Activated CD4-positive, alpha-beta T cell treated with anti-CD3 and anti-CD28 coated beads, Interleukin-10, Interleukin-2, amounts not matched to agents 100 ng/mL and 50 ng/mL, durations not matched to agents 16 hours and 8 hours (primary cell): Measurements from ENCODE around the gene CASP9.
"Not testable (repeated sequence)": the region's sequence is repeated elsewhere in the genome, so short reads cannot be mapped to it uniquely, and the experiment has no call there.

ENCODE experiments used
- DNase-seq: peaks from one replicate; pipeline ENCODE4 v3.0.0-alpha.2; 2020

The CASP9 gene

DNA sequence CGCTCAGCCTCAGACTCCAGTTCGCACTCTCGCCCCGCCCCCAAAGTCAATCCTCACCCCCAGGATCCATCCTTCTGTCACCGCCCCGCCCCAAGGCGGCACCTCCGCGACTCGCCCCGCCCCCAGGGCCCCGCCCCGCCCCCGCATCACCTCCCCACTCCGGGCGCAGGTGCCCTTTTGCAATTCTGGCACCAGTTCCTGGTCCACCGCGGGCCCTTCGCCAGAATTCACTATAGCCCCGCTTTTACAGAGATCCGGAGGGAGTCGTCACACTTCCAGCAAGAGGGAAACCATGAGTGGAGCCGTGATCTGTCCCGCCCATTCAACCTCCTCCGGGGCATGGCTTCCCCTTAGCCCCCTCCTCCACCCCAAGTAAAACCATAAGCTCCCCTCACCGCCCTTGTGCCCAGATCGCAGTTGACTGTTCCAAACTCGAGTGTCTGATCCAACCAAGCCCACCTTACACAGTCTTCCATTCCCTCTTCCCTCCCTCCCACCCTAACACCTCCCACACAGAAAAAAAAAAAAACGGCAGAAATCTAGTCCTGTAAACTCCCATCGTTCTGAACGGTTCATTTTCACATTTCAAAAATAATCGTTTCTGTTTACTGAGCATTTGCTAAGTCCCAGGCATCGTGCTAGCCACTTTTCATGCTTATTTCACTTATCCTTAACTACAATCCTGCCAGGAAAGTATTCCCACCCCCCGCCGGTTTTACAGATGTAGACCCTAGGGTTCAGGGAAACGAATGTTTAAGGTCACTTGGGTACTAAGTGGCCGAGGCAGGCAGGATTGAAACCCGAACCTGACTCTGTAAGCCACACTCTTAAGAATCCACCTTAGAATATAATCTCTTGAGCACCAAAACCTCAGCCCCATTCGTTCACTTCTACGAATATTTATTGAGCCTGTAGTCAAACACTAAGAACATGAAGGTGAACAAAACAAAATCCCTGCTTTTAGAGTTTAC lies 1.3 kb upstream of the CASP9 start:
- DNase-seq: no peak

- peak; percentile 99 for DNase-seq
These were observed 451 bp upstream of the CASP9 start for GRCh38 chr1:15524283-15525049.

DNA sequence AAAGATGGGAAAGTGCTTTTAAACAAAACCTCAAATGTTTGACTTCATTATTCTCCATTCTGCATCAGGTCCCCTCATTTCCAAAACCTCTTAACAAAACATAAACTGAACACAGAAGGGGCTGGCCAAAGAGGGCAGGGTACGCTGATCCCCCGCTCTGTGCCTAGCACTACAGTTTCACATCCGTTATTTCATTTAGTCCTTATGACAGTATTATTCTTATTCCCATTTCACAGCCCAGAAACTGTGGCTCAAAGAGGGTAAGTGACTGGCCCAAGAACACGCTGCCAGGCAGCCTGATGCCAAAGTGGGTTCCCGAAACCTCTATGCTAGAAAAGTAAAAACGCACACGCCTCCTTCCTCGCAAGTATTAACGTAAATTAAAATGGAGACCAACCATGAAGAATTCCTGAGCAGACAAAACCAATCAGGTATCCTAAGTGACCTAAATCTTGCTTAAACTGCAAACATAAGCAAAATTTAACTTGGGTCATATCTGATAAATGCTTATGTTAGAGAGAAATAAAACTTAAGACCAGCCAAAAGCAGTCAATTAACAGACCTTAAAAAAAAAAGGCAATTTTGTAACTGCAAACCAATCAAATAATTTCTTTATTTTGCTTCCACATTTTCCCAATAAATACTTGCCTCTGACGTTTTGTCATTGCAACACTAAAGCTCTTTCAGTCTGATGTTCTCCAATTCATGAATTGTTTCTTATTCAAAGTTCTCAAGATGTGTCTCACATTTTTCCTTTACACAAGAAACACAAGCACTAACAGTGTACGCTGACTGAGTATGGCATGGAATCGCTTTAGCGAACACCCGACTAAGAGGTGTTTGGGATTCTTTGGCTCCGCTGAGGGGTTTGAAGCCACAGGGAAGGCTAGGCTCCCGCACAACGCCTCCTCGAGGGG lies 653 bp downstream of the CASP9 start:
- DNase-seq: no peak

- no peak for DNase-seq
These were observed 1.5 kb downstream of the CASP9 start for GRCh38 chr1:15522551-15522950.

- not testable (repeated sequence) for DNase-seq
These were observed 2.7 kb downstream of the CASP9 start for GRCh38 chr1:15521206-15521906.

DNA sequence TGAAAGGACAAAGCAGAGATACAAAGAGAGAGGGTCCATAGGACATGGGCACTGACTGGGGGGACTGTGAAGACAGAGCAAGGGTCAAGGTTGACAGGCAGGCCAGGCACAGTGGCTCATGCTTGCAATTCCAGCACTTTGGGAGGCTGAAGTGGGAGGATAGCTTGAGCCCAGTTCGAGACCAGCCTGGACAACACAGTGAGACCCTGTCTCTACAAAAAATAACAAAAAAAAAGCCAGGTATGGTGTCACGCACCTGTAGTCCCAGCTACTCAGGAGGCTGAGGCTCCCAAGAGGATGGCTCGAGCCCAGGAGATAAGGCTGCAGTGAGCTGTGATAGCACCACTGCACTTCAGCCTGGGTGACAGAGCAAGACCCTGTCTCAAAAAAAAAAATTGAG lies 4.4 kb downstream of the CASP9 start:
- DNase-seq: no peak

- DNase-seq: peak; percentile 63
These were observed 8.9 kb downstream of the CASP9 start for GRCh38 chr1:15515022-15515663.

DNA sequence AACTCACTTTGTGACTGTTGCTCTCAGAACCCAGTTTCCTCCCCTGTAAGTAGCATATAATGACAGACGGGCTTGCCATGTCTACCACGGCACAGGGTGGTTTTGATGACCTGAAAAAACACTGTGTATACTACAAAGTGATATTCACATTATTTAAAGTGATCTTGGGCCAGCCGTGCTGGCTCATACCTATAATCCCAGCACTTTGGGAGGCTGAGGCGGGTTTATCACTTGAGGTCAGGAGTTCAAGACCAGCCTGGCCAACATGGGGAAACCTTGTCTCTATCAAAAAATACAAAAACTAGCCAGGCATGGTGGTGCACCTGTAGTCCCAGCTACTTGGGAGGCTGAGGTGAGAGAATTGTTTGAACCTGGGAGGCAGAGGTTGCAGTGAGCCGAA lies 9.5 kb downstream of the CASP9 start:
- DNase-seq: not testable (repeated sequence)

GRCh38 chr1:15513919-15514318 lies 10.1 kb downstream of the CASP9 start:
- no peak for DNase-seq

DNA sequence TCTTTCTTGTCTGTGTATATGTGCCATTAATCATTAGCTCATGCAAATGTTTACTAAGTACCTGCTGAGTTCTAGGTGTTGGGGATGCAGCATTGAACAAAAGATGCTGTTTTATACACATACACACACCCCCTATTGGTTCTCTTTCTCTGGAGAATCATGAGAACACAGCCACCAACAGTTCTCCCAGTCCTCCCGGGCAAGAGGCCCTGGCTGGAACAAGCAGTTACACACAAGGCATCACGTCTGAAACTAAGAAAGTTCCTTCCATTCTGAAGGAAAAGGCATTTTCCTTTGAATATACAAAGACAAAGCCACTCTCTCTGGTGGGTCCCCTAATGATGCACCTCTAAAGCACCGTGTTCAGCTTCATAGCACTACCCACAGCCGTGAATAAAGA lies 10.8 kb downstream of the CASP9 start:
- DNase-seq: no peak

- no peak for DNase-seq
These were observed 13.2 kb downstream of the CASP9 start for GRCh38 chr1:15510611-15511405.

DNA sequence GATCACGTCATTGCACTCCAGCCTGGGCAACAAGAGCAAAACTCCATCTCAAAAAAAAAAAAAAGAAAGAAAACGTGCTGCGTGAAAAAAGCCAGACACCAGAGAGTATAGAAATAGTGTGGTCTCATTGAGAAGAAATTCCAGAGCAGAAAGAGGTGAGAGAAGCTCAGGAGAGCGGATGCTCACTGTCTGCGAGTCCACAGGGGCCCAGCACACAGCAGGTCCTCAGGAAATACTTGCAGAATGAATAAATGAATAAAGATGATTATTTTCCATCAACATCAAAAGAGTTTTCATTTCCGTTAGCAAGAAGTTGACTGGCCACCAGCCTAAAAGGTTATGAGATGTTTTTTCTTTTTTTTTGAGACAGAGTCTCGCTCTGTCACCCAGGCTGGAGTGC lies 14.4 kb downstream of the CASP9 start:
- DNase-seq: no peak

- DNase-seq: no peak
These were observed 15.1 kb downstream of the CASP9 start for GRCh38 chr1:15508700-15509487.

DNA sequence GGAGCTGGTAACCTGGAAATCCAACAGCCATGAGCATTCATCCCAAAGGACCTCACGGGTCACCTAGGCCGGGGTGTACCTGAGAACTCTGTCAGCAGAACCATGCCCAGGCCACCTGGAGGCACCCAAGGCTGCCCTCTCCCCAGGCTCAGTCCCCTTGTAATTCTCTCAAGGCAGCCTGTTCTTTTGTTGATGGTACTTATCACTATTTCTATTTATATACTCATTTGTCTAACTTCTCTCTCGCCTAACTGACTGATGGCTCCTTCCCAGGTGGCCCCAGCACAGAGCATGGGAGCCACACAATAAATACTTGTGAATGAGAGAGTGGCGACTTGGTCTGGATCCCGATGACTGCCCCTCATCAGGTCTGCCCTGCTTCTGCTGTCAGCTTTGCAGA lies 16.7 kb downstream of the CASP9 start:
- DNase-seq: no peak

GRCh38 chr1:15506831-15507230 lies 17.2 kb downstream of the CASP9 start:
- DNase-seq: no peak

GRCh38 chr1:15504436-15504835 lies 19.6 kb downstream of the CASP9 start:
- DNase-seq: no peak

DNA sequence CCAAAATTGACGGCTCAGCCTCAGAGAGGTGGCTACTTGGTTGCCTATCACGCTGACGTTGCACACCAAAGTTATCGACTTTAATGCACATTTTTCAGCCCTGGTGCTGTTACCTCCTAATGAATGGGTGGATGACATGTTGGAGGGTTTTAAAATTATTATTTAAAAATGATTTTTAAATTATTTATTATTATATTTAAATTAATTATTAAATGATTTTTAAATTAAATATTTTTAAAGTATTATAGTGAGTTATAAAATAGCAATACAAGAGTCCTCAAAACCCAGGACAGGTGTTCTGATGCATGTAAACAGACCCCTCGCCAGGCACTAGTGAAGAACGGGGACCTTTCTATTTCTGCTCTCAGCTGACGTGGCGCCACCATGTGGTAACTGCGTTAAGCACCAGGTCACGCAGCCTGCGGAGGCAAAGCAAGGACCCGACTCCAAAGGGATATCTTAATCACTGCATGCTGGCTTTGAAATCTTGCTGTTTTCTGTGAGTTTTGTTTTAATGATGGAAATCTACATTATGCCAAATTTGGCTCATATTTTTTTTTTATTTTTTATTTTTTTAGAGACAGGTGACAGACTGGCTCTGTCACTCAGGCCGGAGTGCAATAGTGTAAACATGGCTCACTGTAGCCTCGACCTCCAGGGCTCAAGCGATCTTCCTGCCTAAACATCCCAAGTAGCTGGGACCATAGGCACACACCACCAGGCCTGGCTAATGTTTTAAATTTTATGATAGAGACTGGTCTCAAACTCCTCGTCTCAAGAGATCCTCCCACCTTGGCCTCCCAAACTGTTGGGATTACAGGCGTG lies 22.6 kb downstream of the CASP9 start:
- DNase-seq: peak; percentile 64

DNA sequence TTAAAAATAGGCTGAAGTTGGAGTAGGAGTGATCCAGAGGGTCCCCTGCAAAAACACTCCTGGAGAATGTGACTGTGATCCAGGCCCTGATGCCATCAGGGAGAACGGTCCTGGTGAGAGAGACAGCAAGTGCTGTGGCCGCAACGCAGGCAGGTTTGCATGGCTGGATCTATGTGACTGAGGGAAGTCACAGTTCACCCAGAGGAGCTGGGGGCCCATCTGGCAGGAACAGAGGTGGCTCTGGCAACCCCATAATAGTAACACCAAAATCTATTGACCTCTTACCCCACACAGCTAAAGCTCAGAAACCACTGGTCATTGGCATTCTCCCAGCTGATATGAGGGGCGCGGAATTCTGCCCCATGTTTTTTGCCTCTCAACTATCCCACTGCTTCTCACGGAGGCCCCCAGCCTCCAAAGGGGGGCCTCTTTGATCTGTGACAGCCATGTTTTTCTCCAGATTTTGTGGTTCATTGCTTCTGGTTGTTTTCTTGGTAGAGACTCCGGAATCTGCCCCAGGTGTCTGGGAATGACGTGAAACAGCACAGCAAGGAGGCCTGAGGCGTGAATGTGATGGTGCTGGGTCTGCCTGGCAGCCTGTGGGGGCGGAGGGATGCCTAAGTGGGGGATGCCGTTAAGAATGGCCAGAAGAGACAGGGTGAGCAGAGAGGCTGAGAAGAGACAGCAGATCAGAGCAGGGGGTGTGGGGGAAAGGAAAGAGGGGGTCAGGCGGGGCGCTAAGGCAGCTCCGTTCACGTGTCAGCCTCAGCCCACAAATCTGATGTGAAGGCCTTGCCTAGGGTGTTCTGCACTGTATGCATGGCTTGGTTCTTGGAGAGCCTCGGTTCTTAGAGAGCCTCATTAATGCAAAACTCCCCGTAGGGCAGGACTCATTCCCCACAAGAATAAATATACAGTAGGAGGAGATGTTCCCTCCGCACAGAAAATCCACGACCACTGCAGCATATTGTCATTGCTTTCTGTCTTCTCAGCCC lies 23.5 kb downstream of the CASP9 start:
- DNase-seq: no peak
